OCI-LY1 (cell line): ENCODE data around the gene FOS.

Source experiments
- CTCF ChIP-seq: fragments of 200-600 bp; sonication (generic), shearing (Covaris generic); IDR thresholded peaks from 2 replicates; pipeline ENCODE4 v1.5.1; 2017; ENCODE audit warnings: mild to moderate bottlenecking, antibody characterized with exemption, low read length, moderate library complexity, mixed read lengths
- EZH2 ChIP-seq: fragments of 200-600 bp; sonication (generic), shearing (Covaris generic); IDR thresholded peaks from 2 replicates; pipeline ENCODE4 v1.8.0; 2017; ENCODE audit warnings: borderline replicate concordance, mixed run types, mild to moderate bottlenecking, antibody characterized with exemption, low read length, moderate library complexity, mixed read lengths

GRCh38 chr14:75232597-75232996, 46.0 kb upstream of the FOS start:
- TF ChIP-seq CTCF = no peak
- TF ChIP-seq EZH2 = no peak
